Hematopoietic multipotent progenitor cell (in vitro differentiated cells): ENCODE measurements around the gene TOR2A. TPM values are rescaled to one million over a fixed set of nuclear protein-coding genes. Genes with fewer than 3 reads are reported as not detected.

Source experiments
- total RNA-seq: library from RNA; depleted of rRNA; stranded (reverse); fragments of >200 nt; gene quantifications from one replicate; pipeline ENCODE4 v1.2.3, GENCODE V29; 2012

The TOR2A gene
- total RNA-seq, 1 donor: 15.9 TPM

Other genes with a start within 250 kb of the TOR2A start
- gene STXBP1, start 123.0 kb downstream of the TOR2A start, total RNA-seq: 5.7 TPM
- 0.27 TPM for gene CFAP157, start 28.3 kb downstream of the TOR2A start, total RNA-seq
- 20.7 TPM for gene PTRH1, start 19.6 kb downstream of the TOR2A start, total RNA-seq
- gene TTC16, start 19.2 kb downstream of the TOR2A start, total RNA-seq: under 0.01 TPM
- gene SH2D3C, start 43.4 kb upstream of the TOR2A start, total RNA-seq: 79.7 TPM
- gene CDK9, start 50.7 kb upstream of the TOR2A start, total RNA-seq: 208 TPM
- gene FPGS, start 67.6 kb upstream of the TOR2A start, total RNA-seq: 212 TPM
- gene ENG, start 119.4 kb upstream of the TOR2A start, total RNA-seq: 17.5 TPM
- gene AK1, start 142.4 kb upstream of the TOR2A start, total RNA-seq: 0.27 TPM
- gene ST6GALNAC6, start 164.3 kb upstream of the TOR2A start, total RNA-seq: 47.9 TPM
- 70.3 TPM for gene ST6GALNAC4, start 181.7 kb upstream of the TOR2A start, total RNA-seq
- gene PIP5KL1, start 195.5 kb upstream of the TOR2A start, total RNA-seq: 0.27 TPM
- 17.2 TPM for gene DPM2, start 202.6 kb upstream of the TOR2A start, total RNA-seq
- 3.8 TPM for gene EEIG1, start 245.7 kb upstream of the TOR2A start, total RNA-seq